Neuronal stem cell (in vitro differentiated cells): ENCODE results near the gene LRRC2.

Source experiments
- DNase-seq: peaks from one replicate; pipeline ENCODE4 v3.0.0-alpha.2; 2013; ENCODE audit warnings: low spot score
- H2AFZ ChIP-seq: one replicate; pipeline ENCODE4 v1.6.1; 2013; ENCODE audit warnings: mild to moderate bottlenecking, low read length, inconsistent platforms
- H2AK5ac ChIP-seq: 2 replicates; pipeline ENCODE4 v1.6.1; 2013; ENCODE audit warnings: low read depth, mild to moderate bottlenecking, inconsistent platforms, low read length, moderate library complexity, mixed read lengths
- H2BK120ac ChIP-seq: 2 replicates; pipeline ENCODE4 v1.6.1; 2013; ENCODE audit warnings: low read depth, mild to moderate bottlenecking, inconsistent platforms, low read length, moderate library complexity, mixed read lengths
- H2BK12ac ChIP-seq: one replicate; pipeline ENCODE4 v1.6.1; 2013; ENCODE audit warnings: low read length, inconsistent platforms
- H2BK15ac ChIP-seq: 2 replicates; pipeline ENCODE4 v1.6.1; 2013; ENCODE audit warnings: mild to moderate bottlenecking, low read length, inconsistent platforms, mixed read lengths
- H2BK5ac ChIP-seq: one replicate; pipeline ENCODE4 v1.6.1; 2013; ENCODE audit warnings: inconsistent platforms, mild to moderate bottlenecking, low read length, moderate library complexity
- H3K14ac ChIP-seq: one replicate; pipeline ENCODE4 v1.6.1; 2013; ENCODE audit warnings: low read length, inconsistent platforms
- H3K18ac ChIP-seq: 2 replicates; pipeline ENCODE4 v1.6.1; 2013; ENCODE audit warnings: low read length, inconsistent platforms
- H3K23ac ChIP-seq: 2 replicates; pipeline ENCODE4 v1.6.1; 2013; ENCODE audit warnings: low read depth, mild to moderate bottlenecking, mixed read lengths, low read length, inconsistent platforms; ENCODE audit not compliant: poor library complexity
- H3K27ac ChIP-seq: replicated peaks from 3 replicates; pipeline ENCODE4 v1.5.1; 2013; ENCODE audit warnings: low read length, inconsistent platforms
- H3K27me3 ChIP-seq, 3 experiments: 2 replicates each; pipeline ENCODE4 v1.6.1; 2013; ENCODE audit warnings: low read length in 3 of 3, mild to moderate bottlenecking in 2 of 3, inconsistent platforms in 1 of 3, low read depth in 1 of 3, mixed read lengths in 1 of 3, moderate library complexity in 1 of 3; ENCODE audit not compliant: control insufficient read depth in 3 of 3, insufficient read depth in 3 of 3
- H3K36me3 ChIP-seq, 2 donors: replicated peaks in 1 of 2; 2 replicates each; pipeline ENCODE4 v1.6.1; 2013; ENCODE audit warnings: low read length in 2 of 2; ENCODE audit not compliant: control insufficient read depth in 2 of 2, insufficient read depth in 2 of 2
- H3K4ac ChIP-seq: 2 replicates; pipeline ENCODE4 v1.6.1; 2013; ENCODE audit warnings: inconsistent platforms, mild to moderate bottlenecking, low read length, moderate library complexity
- H3K4me1 ChIP-seq, 2 donors: 1 replicate in 1 of 2; 2 replicates in 1 of 2; pipeline ENCODE4 v1.6.1; 2013; ENCODE audit warnings: low read length in 2 of 2, low read depth in 1 of 2; ENCODE audit not compliant: control insufficient read depth in 2 of 2, insufficient read depth in 1 of 2
- H3K4me2 ChIP-seq: one replicate; pipeline ENCODE4 v1.6.1; 2013; ENCODE audit warnings: mild to moderate bottlenecking, low read length, inconsistent platforms; ENCODE audit not compliant: insufficient read depth, poor library complexity, severe bottlenecking
- H3K4me3 ChIP-seq, 2 donors: 2 replicates each; pipeline ENCODE4 v1.5.1; 2013; ENCODE audit warnings: low read length in 2 of 2, mild to moderate bottlenecking in 2 of 2, inconsistent platforms in 1 of 2, moderate library complexity in 1 of 2
- H3K79me1 ChIP-seq: one replicate; pipeline ENCODE4 v1.6.1; 2013; ENCODE audit warnings: low read depth, mild to moderate bottlenecking, inconsistent platforms, low read length, moderate library complexity
- H3K9ac ChIP-seq: one replicate; pipeline ENCODE4 v1.6.1; 2013; ENCODE audit warnings: mild to moderate bottlenecking, low read depth, low read length, inconsistent platforms; ENCODE audit not compliant: poor library complexity
- H3K9me3 ChIP-seq, 2 donors: replicated peaks in 1 of 2; 2 replicates each; pipeline versions ENCODE3 to v1.6.1; 2013; ENCODE audit warnings: low read length in 2 of 2, mild to moderate bottlenecking in 2 of 2, inconsistent platforms in 1 of 2, low read depth in 1 of 2, mixed read lengths in 1 of 2, moderate library complexity in 1 of 2; ENCODE audit not compliant: control insufficient read depth in 2 of 2, insufficient read depth in 1 of 2
- H4K8ac ChIP-seq: one replicate; pipeline ENCODE4 v1.6.1; 2013; ENCODE audit warnings: low read depth, mild to moderate bottlenecking, inconsistent platforms, low read length, moderate library complexity
- H4K91ac ChIP-seq: one replicate; pipeline ENCODE4 v1.6.1; 2013; ENCODE audit warnings: low read length, low read depth, mild to moderate bottlenecking, inconsistent platforms; ENCODE audit not compliant: poor library complexity
- WGBS, 2 donors: extraction: QIAGEN DNeasy Blood & Tissue Kit; methylation state at CpG; one replicate each; pipeline ENCODE4 v1.1.7; 2013; ENCODE audit warnings: missing lambda C conversion rate in 2 of 2, mixed read lengths in 1 of 2; ENCODE audit not compliant: insufficient read length in 2 of 2, insufficient replicate concordance in 1 of 2; ENCODE audit errors: extremely low coverage in 2 of 2; 5-methylcytosine and 5-hydroxymethylcytosine counted together

The LRRC2 gene

DNA sequence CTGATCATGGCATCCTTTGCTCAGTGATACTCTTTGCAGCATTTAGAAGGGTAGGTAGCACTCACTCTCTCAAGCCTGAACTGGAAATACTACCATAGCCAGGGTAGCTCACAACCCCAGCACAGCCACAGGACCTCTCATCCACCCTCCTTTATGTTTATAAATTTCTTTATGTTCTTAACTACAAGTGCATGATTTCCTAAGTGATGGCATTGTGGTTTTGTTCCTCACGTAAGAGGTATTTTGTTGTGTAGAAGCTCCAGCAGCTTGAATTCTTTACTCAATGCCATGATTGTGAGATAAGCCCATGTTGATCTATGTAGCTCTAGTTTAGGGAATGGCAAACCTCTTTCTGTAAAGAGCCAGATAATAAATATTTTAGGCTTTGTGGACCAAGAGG, 76.2 kb downstream of the LRRC2 start:
- Histone ChIP-seq H3K79me1 (no peaks in the 10 kb centered on the region), H3K14ac (no peak overlapping the region), H4K91ac (no peak overlapping the region), H2BK15ac (no peak overlapping the region), H3K4me3 (no peak overlapping the region), H3K9me3 (no peaks in the 10 kb centered on the region), H3K18ac (no peak overlapping the region), H3K36me3 (no peaks in the 10 kb centered on the region), H3K23ac (no peak overlapping the region), H2AK5ac (no peak overlapping the region), H3K27ac (no peak overlapping the region), H2BK12ac (no peak overlapping the region), H2BK5ac (no peak overlapping the region), H3K4ac (no peak overlapping the region), H3K4me2 (no peak overlapping the region), H2AFZ (no peak overlapping the region), H2BK120ac (no peak overlapping the region), H4K8ac (no peak overlapping the region), H3K9ac (no peak overlapping the region), H3K4me1 (peaks cover 0 to 3% of the 10 kb centered on the region in 2 donors), H3K27me3 (no peaks in the 10 kb centered on the region)
- no CpG with 5 or more reads among the region's 1 CpG for WGBS, 2 donors
- DNase-seq: no peak

DNA sequence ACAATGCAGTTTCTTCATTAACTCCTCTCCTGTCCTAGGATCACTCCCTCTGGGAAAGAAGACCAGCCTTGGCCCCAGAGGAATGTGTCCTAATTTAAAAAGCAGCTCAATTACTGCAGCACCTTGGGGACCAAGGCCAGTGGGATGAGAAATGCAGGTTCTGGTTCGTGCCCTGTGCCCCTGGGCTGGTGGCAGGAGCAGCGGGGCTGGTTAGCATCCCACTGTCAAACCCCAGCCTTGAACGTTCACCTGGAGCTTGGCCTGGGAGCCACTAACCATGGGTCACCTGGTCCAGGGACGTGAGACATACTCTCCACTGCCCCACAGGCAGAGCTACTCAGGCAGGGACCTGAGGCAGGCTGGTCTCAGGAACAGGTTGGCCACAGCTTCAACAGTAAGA, 76.7 kb downstream of the LRRC2 start:
- no CpG with 5 or more reads among the region's 4 CpGs for WGBS, 2 donors
- DNase-seq: no peak
- Histone ChIP-seq H3K36me3 (no peaks in the 10 kb centered on the region), H3K18ac (no peak overlapping the region), H3K14ac (no peak overlapping the region), H3K27me3 (no peaks in the 10 kb centered on the region), H3K4ac (no peak overlapping the region), H3K9me3 (no peaks in the 10 kb centered on the region), H4K91ac (no peak overlapping the region), H2BK5ac (no peak overlapping the region), H3K23ac (no peak overlapping the region), H2BK12ac (peak overlapping the region; percentile 51), H2AK5ac (no peak overlapping the region), H2BK15ac (no peak overlapping the region), H2AFZ (peak overlapping the region; percentile 68), H3K4me2 (no peak overlapping the region), H3K4me3 (no peak overlapping the region), H2BK120ac (no peak overlapping the region), H3K4me1 (peaks cover 0 to 3% of the 10 kb centered on the region in 2 donors), H3K79me1 (no peaks in the 10 kb centered on the region), H4K8ac (no peak overlapping the region), H3K27ac (no peak overlapping the region), H3K9ac (no peak overlapping the region)

DNA sequence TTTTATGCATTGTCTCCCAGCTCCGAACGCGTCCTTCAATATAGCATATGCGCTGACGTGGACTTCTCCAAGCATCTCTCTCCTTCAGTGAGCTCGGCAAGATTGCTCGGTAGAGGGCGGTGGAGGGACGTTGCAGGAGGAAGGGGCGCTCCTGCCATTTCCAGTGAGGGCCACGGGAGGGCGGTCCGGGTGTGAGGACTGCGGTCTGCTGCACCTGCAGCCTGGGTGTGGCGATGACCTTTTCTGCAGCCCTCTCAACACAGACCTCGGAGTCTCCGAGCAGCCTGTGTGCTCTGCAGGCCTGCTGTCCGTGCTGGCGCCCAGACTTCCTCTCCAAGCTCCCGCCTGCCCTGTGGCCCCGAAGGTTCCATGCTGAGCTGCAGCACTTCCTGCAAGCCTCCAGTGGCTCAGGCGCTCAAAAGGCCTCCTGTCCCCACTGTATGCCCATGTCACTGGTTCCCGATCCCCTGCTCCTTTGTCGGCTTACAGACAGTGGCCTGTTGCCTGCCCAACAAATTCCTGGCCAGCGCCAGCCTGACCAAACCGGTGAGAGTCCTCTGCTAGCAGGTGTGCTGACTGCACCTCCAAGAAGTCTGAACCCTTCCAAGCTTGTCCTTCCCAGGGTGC, 77.3 kb downstream of the LRRC2 start:
- Histone ChIP-seq H3K4me2 (peak overlapping the region; percentile 24), H4K8ac (no peak overlapping the region), H2AFZ (peak overlapping the region; percentile 68), H3K23ac (peak overlapping the region; percentile 76), H3K4me1 (peaks cover 0 to 3% of the 10 kb centered on the region in 2 donors), H2BK15ac (no peak overlapping the region), H4K91ac (no peak overlapping the region), H2BK12ac (no peak overlapping the region), H3K18ac (peak overlapping the region; percentile 73), H3K27ac (no peak overlapping the region), H3K79me1 (no peaks in the 10 kb centered on the region), H3K9ac (no peak overlapping the region), H2BK5ac (no peak overlapping the region), H3K9me3 (no peaks in the 10 kb centered on the region), H3K4me3 (no peak overlapping the region), H2AK5ac (no peak overlapping the region), H3K14ac (no peak overlapping the region), H3K36me3 (no peaks in the 10 kb centered on the region), H3K27me3 (no peaks in the 10 kb centered on the region), H2BK120ac (no peak overlapping the region), H3K4ac (no peak overlapping the region)
- DNase-seq: peak; percentile 81
- no CpG with 5 or more reads among the region's 26 CpGs for WGBS, 2 donors

DNA sequence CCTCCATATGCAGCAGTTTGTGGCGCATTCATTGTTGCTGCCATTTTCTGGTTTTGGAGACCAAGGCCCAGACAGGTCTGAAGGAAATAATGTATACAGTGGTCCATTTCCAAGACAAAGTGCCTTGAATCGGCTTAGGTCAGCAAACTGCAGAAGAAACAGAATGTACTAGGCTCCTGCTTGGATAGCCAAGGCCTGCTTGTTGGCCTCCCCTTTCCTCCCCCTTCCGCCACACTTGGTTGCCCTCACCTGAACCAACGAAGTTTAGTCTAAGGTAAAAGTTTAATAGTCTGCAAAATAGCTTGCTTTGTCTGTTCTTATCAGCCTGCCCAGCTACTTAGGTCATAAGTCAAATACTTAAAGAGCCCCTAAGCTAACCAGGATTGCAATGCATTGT, 80.3 kb downstream of the LRRC2 start:
- no peak for DNase-seq
- H3K23ac ChIP-seq: no peak overlapping the region
- no peak overlapping the region for H3K14ac ChIP-seq
- H3K9ac ChIP-seq: no peak overlapping the region
- H2AK5ac ChIP-seq: no peak overlapping the region
- no CpG with 5 or more reads among the region's 4 CpGs for WGBS, 2 donors
- no peak overlapping the region for H2AFZ ChIP-seq
- H2BK5ac ChIP-seq: no peak overlapping the region
- H2BK15ac ChIP-seq: no peak overlapping the region
- no peak overlapping the region for H2BK120ac ChIP-seq
- H3K36me3 ChIP-seq: no peaks in the 10 kb centered on the region
- H3K9me3 ChIP-seq: no peaks in the 10 kb centered on the region
- no peak overlapping the region for H3K4me2 ChIP-seq
- no peaks in the 10 kb centered on the region for H3K27me3 ChIP-seq
- no peak overlapping the region for H4K8ac ChIP-seq
- H3K4me1 ChIP-seq: peaks cover 0 to 3% of the 10 kb centered on the region in 2 donors
- H3K4ac ChIP-seq: no peak overlapping the region
- H3K27ac ChIP-seq: no peak overlapping the region
- no peak overlapping the region for H3K18ac ChIP-seq
- no peaks in the 10 kb centered on the region for H3K79me1 ChIP-seq
- no peak overlapping the region for H3K4me3 ChIP-seq
- no peak overlapping the region for H4K91ac ChIP-seq
- H2BK12ac ChIP-seq: no peak overlapping the region
